ENCODE results near the gene KCNE2. TPM values are rescaled to one million over a fixed set of nuclear protein-coding genes. Genes with fewer than 3 reads are reported as not detected.

Gene KCNE2
- total RNA-seq, 1 experiment from 2014 or later: not detected

- DNase-seq (ENCODE audit: low read depth, low spot score): no peak
- ATAC-seq: no peak
- intact Hi-C loops (cut with micrococcal nuclease): loop anchor here (10.0 kb wide), 1 partner anchor 411 kb away; no protein-coding TSS in a partner anchor
- Histone ChIP-seq H3K36me3 (ENCODE audit: control insufficient read depth in 1 of 2, insufficient read depth in 2 of 2, low read length in 2 of 2) (no peaks in the 10 kb centered on the region), H3K79me2 (ENCODE audit: insufficient read depth, low read length) (no peaks in the 10 kb centered on the region), H3K9ac (ENCODE audit: low read length) (no peak overlapping the region), H3K9me3 (ENCODE audit: control insufficient read depth in 1 of 2, insufficient read depth in 1 of 2, low read depth in 1 of 2, low read length in 2 of 2) (no peaks in the 10 kb centered on the region), H3K27ac (ENCODE audit: low read depth, low read length) (no peak overlapping the region), H3K4me1 (ENCODE audit: control insufficient read depth in 1 of 2, insufficient read depth in 2 of 2, low read length in 2 of 2) (peaks cover 0 to 6% of the 10 kb centered on the region in 2 experiments; a peak in 2 of 4 replicates), H3K9me2 (ENCODE audit: insufficient read depth) (no peaks in the 10 kb centered on the region), H2AFZ (ENCODE audit: low read depth, low read length, poor library complexity, severe bottlenecking) (no peak overlapping the region), H3K4me3 (replicated peaks in 1 of 2; ENCODE audit: low read depth in 1 of 2, low read length in 2 of 2) (no peak overlapping the region), H3K4me2 (ENCODE audit: low read length) (no peak overlapping the region), H4K20me1 (ENCODE audit: insufficient read depth) (no peaks in the 10 kb centered on the region), H3K27me3 (ENCODE audit: insufficient read depth, low read length) (no peaks in the 10 kb centered on the region)
- BruUV-seq (replicated peaks): no TSS peak
- ChIA-PET RAD21 (ENCODE audit: low non-redundant PET in 1 of 2, low total read pairs in 2 of 2, uncharacterized antibody in 2 of 2, unreplicated experiment in 2 of 2) (no interaction called here), POLR2A (no interaction called here), CTCF (interaction anchor here (1.1 kb wide), 1 partner anchor 13 kb away, joined by 3 read pairs; no protein-coding TSS in a partner anchor)
- TF ChIP-seq FOSL1 (IDR thresholded peaks at IDR 0.05; ENCODE audit: low read depth) (no peak), ELF1 (IDR thresholded peaks at IDR 0.05; ENCODE audit: borderline replicate concordance, low read depth) (no peak), CEBPB (IDR thresholded peaks at IDR 0.05; ENCODE audit: low read depth) (no peak), POLR2A (IDR thresholded peaks at IDR 0.05; ENCODE audit: borderline replicate concordance, extremely low read depth, insufficient read depth, insufficient read length) (no peak), SRF (IDR thresholded peaks at IDR 0.05; ENCODE audit: low read depth) (no peak)
Measured at GRCh38 chr21:34335316-34335715, 28.5 kb upstream of the KCNE2 start.

- H3K4me1 ChIP-seq (ENCODE audit: control insufficient read depth in 1 of 2, insufficient read depth in 2 of 2, low read length in 2 of 2): peaks cover 0 to 6% of the 10 kb centered on the region in 2 experiments; a peak in 2 of 4 replicates
- no TSS peak for BruUV-seq (replicated peaks)
- H3K36me3 ChIP-seq (ENCODE audit: control insufficient read depth in 1 of 2, insufficient read depth in 2 of 2, low read length in 2 of 2): no peaks in the 10 kb centered on the region
- H3K27ac ChIP-seq (ENCODE audit: low read depth, low read length): no peak overlapping the region
- DNase-seq (ENCODE audit: low read depth, low spot score) (no peak), ATAC-seq (no peak)
- RAD21 ChIA-PET (ENCODE audit: low non-redundant PET in 1 of 2, low total read pairs in 2 of 2, uncharacterized antibody in 2 of 2, unreplicated experiment in 2 of 2): no interaction called here
- CTCF ChIA-PET: no interaction called here
- no peaks in the 10 kb centered on the region for H3K79me2 ChIP-seq (ENCODE audit: insufficient read depth, low read length)
- intact Hi-C loops (cut with micrococcal nuclease): loop anchor here (10.0 kb wide), 1 partner anchor 411 kb away; no protein-coding TSS in a partner anchor
- no peak overlapping the region for H3K4me3 ChIP-seq (replicated peaks in 1 of 2; ENCODE audit: low read depth in 1 of 2, low read length in 2 of 2)
- no peaks in the 10 kb centered on the region for H4K20me1 ChIP-seq (ENCODE audit: insufficient read depth)
- H3K9ac ChIP-seq (ENCODE audit: low read length): no peak overlapping the region
- TF ChIP-seq EZH2 (IDR thresholded peaks at IDR 0.05): no peak
- H3K9me2 ChIP-seq (ENCODE audit: insufficient read depth): no peaks in the 10 kb centered on the region
- no peaks in the 10 kb centered on the region for H3K27me3 ChIP-seq (ENCODE audit: insufficient read depth, low read length)
- no peaks in the 10 kb centered on the region for H3K9me3 ChIP-seq (ENCODE audit: control insufficient read depth in 1 of 2, insufficient read depth in 1 of 2, low read depth in 1 of 2, low read length in 2 of 2)
- H2AFZ ChIP-seq (ENCODE audit: low read depth, low read length, poor library complexity, severe bottlenecking): no peak overlapping the region
- POLR2A ChIA-PET: no interaction called here
- no peak overlapping the region for H3K4me2 ChIP-seq (ENCODE audit: low read length)
Measured at GRCh38 chr21:34336245-34336644, 27.6 kb upstream of the KCNE2 start.
